ENCODE measurements around the gene TSEN2. TPM values are rescaled to one million over a fixed set of nuclear protein-coding genes. Genes with fewer than 3 reads are reported as not detected.
A peak's percentile ranks its signal among the peaks of the same experiment; 100 is the strongest.

TSEN2 gene
- total and polyA plus RNA-seq, 2 of the 13 experiments (the other 11 are each of a cell fraction or from before 2014, with no cell fraction given): 11.0 to 17.3 TPM

- TF ChIP-seq HOXA5 (CRISPR knock-in tag; IDR thresholded peaks at IDR 0.05): peak; percentile 70; the same call in 1 of the 2 replicates
- TF ChIP-seq KLF12 (CRISPR knock-in tag; IDR thresholded peaks at IDR 0.05; ENCODE audit: borderline replicate concordance): 0 out of 2 replicates have a peak, but pooled peaks have one; percentile 46
- peak; percentile 26; the same call in 1 of the 2 replicates for TF ChIP-seq ISL2 (CRISPR knock-in tag; IDR thresholded peaks at IDR 0.05)
- no peak; the same call in 1 of the 2 replicates for TF ChIP-seq ZNF607 (CRISPR knock-in tag; IDR thresholded peaks at IDR 0.05; ENCODE audit: borderline replicate concordance)
- TF ChIP-seq ZNF670 (CRISPR knock-in tag; IDR thresholded peaks at IDR 0.05; ENCODE audit: borderline replicate concordance): no peak
- 0 out of 2 replicates have a peak, but pooled peaks have one; percentile 26 for TF ChIP-seq ONECUT2 (CRISPR knock-in tag; IDR thresholded peaks at IDR 0.05)
- no peak for TF ChIP-seq ZNF318 (CRISPR knock-in tag; IDR thresholded peaks at IDR 0.05)
- no peak for TF ChIP-seq PRMT3 (CRISPR knock-in tag; IDR thresholded peaks at IDR 0.05; ENCODE audit: borderline replicate concordance, low read depth)
- TF ChIP-seq ZNF549 (CRISPR knock-in tag; IDR thresholded peaks at IDR 0.05): peak; percentile 71; the same call in 1 of the 2 replicates
- peak; percentile 46 for TF ChIP-seq PHF20 (CRISPR knock-in tag; IDR thresholded peaks at IDR 0.05)
- no peak for TF ChIP-seq KLF6 (CRISPR knock-in tag; IDR thresholded peaks at IDR 0.05)
- TF ChIP-seq CCDC6 (CRISPR knock-in tag; IDR thresholded peaks at IDR 0.05): no peak
- no peak for TF ChIP-seq NFE2L1 (CRISPR knock-in tag; IDR thresholded peaks at IDR 0.05; ENCODE audit: borderline replicate concordance)
- TF ChIP-seq LBX2 (CRISPR knock-in tag; IDR thresholded peaks at IDR 0.05; ENCODE audit: borderline replicate concordance): no peak
- 0 out of 2 replicates have a peak, but pooled peaks have one; percentile 34 for TF ChIP-seq ZBTB7B (CRISPR knock-in tag; IDR thresholded peaks at IDR 0.05)
- no peak for TF ChIP-seq BRCA1 (CRISPR knock-in tag; IDR thresholded peaks at IDR 0.05)
- peak; percentile 17; the same call in 1 of the 2 replicates for TF ChIP-seq SMC3 (IDR thresholded peaks at IDR 0.05; ENCODE audit: low read length)
- TF ChIP-seq ZSCAN31 (CRISPR knock-in tag; IDR thresholded peaks at IDR 0.05; ENCODE audit: low read depth): peak; percentile 78
- no peak for TF ChIP-seq ZSCAN12 (CRISPR knock-in tag; IDR thresholded peaks at IDR 0.05)
- TF ChIP-seq BCL6 (CRISPR knock-in tag; IDR thresholded peaks at IDR 0.05): peak; percentile 7; the same call in 1 of the 2 replicates
- TF ChIP-seq NFKB2 (CRISPR knock-in tag; IDR thresholded peaks at IDR 0.05; ENCODE audit: borderline replicate concordance): 0 out of 2 replicates have a peak, but pooled peaks have one; percentile 14
- TF ChIP-seq GTF3A (CRISPR knock-in tag; conservative IDR thresholded peaks at IDR 0.05): no peak
These were observed 39.5 kb upstream of the TSEN2 start (continued) for GRCh38 chr3:12444582-12445471.
